Measurements from ENCODE around the gene CDT1.

Gene CDT1

DNA sequence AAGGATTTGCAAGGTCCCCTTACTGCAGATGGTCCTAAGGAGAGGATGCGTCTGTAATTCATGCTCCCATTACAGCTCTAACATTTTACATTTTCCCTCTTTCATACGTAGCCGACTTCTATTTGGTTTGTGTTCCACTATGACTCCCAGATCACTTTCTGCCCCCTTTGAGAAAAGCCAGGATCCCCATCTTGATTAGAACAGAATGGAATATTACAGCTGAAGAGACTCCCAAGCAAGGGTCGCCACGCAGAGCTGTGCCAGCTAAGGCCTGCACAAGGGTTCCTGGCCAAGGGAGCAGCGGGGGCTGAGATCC is 3.4 kb upstream of the CDT1 start:
- Histone ChIP-seq H3K27ac (ENCODE audit: low read depth, low read length) (no peak overlapping the region), H3K4me2 (ENCODE audit: low read depth, low read length, poor library complexity, severe bottlenecking) (no peak overlapping the region), H3K9ac (ENCODE audit: low read length) (no peak overlapping the region), H3K4me3 (ENCODE audit: insufficient read depth, low read length, poor library complexity, severe bottlenecking) (no peak overlapping the region), H3K36me3 (ENCODE audit: low read length) (no peaks in the 10 kb centered on the region), H3K79me2 (ENCODE audit: insufficient read depth, low read length) (peaks cover 12% of the 10 kb centered on the region), H3K9me3 (ENCODE audit: insufficient read depth, low read length) (no peaks in the 10 kb centered on the region), H3F3A (ENCODE audit: insufficient read depth) (peaks cover 13% of the 10 kb centered on the region), H2AFZ (ENCODE audit: low read depth, low read length, severe bottlenecking) (no peak overlapping the region), H4K20me1 (ENCODE audit: low read depth, low read length) (no peaks in the 10 kb centered on the region), H3K9me2 (replicated peaks; ENCODE audit: insufficient read depth, low read length) (no peaks in the 10 kb centered on the region), H3K27me3 (ENCODE audit: low read length) (no peaks in the 10 kb centered on the region)
- TF ChIP-seq, protein P1, sequence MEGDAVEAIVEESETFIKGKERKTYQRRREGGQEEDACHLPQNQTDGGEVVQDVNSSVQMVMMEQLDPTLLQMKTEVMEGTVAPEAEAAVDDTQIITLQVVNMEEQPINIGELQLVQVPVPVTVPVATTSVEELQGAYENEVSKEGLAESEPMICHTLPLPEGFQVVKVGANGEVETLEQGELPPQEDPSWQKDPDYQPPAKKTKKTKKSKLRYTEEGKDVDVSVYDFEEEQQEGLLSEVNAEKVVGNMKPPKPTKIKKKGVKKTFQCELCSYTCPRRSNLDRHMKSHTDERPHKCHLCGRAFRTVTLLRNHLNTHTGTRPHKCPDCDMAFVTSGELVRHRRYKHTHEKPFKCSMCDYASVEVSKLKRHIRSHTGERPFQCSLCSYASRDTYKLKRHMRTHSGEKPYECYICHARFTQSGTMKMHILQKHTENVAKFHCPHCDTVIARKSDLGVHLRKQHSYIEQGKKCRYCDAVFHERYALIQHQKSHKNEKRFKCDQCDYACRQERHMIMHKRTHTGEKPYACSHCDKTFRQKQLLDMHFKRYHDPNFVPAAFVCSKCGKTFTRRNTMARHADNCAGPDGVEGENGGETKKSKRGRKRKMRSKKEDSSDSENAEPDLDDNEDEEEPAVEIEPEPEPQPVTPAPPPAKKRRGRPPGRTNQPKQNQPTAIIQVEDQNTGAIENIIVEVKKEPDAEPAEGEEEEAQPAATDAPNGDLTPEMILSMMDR (IDR thresholded peaks at IDR 0.05; ENCODE audit: insufficient read depth, low read length, poor library complexity, severe bottlenecking): no peak
- no peak for TF ChIP-seq EZH2phosphoT487 (conservative IDR thresholded peaks at IDR 0.05; ENCODE audit: low read length)

DNA sequence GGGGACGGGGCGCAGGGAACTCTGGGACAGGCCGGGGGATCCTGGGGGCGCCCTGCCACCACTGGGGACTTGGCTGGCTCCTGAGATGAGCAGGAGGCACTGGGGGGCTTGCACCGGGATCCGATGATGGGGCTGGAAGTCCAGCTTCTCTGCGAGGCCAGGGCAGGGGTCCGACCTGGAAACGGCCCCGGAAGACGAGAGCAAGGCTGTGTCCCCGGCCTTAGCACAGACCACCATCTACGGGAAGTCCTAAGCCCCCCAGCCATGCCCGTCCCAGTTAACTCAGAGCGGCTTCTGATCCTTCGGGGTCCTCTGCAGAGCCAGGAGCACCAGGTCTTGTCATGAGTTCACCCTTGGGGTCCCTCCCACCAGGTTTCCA is 573 bp downstream of the CDT1 start:
- H3K79me2 ChIP-seq (ENCODE audit: insufficient read depth, low read length): peaks cover 18% of the 10 kb centered on the region
- H2AFZ ChIP-seq (ENCODE audit: low read depth, low read length, severe bottlenecking): no peak overlapping the region
- no peaks in the 10 kb centered on the region for H3K36me3 ChIP-seq (ENCODE audit: low read length)
- no peaks in the 10 kb centered on the region for H3K9me3 ChIP-seq (ENCODE audit: insufficient read depth, low read length)
- no peak for TF ChIP-seq EZH2phosphoT487 (conservative IDR thresholded peaks at IDR 0.05; ENCODE audit: low read length)
- TF ChIP-seq, protein P1 (IDR thresholded peaks at IDR 0.05; ENCODE audit: insufficient read depth, low read length, poor library complexity, severe bottlenecking): no peak
- peak overlapping the region; percentile 93 for H3K4me2 ChIP-seq (ENCODE audit: low read depth, low read length, poor library complexity, severe bottlenecking)
- H3K27ac ChIP-seq (ENCODE audit: low read depth, low read length): peak overlapping the region; percentile 90
- no peaks in the 10 kb centered on the region for H3K9me2 ChIP-seq (replicated peaks; ENCODE audit: insufficient read depth, low read length)
- no peaks in the 10 kb centered on the region for H4K20me1 ChIP-seq (ENCODE audit: low read depth, low read length)
- peak overlapping the region; percentile 97 for H3K4me3 ChIP-seq (ENCODE audit: insufficient read depth, low read length, poor library complexity, severe bottlenecking)
- H3K9ac ChIP-seq (ENCODE audit: low read length): peak overlapping the region; percentile 99
- peaks cover 26% of the 10 kb centered on the region for H3F3A ChIP-seq (ENCODE audit: insufficient read depth)
- no peaks in the 10 kb centered on the region for H3K27me3 ChIP-seq (ENCODE audit: low read length)

DNA sequence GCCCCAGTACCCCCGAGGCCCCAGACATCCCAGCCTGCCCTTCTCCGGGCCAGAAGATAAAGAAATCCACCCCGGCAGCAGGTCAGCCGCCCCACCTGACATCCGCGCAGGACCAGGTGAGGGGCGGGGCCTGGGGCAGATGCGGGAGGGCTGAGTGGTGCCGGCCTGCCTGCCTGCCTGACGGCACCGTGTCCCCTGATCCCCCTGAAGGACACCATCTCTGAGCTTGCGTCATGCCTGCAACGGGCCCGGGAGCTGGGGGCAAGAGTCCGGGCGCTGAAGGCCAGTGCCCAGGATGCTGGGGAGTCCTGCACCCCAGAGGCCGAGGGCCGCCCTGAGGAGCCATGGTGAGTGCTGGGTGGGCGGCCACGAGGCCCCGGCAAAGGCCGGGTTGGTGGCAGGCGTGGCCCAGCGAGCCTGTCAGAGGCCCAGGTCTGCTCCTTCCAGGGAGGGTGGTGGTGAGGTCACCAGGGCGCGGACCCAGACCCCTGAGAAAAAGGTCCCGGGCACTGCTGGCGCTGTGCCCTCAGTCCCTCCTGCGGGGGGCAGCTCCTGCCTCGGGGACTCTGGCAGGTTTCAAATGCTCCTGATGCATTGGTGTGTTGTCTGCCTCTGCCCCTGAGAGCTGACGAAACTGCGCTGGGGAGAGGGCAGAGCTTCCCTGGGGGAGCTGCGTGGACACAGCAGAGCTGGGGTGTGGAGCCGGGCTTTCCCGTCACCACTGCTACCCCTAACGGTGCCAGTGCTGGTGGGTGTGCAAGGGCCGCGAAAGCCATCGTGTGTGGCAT is 1.2 kb downstream of the CDT1 start:
- Histone ChIP-seq H3K4me3 (ENCODE audit: insufficient read depth, low read length, poor library complexity, severe bottlenecking) (peak overlapping the region; percentile 97), H3K9ac (ENCODE audit: low read length) (peak overlapping the region; percentile 99), H3K27me3 (ENCODE audit: low read length) (no peaks in the 10 kb centered on the region), H3K4me2 (ENCODE audit: low read depth, low read length, poor library complexity, severe bottlenecking) (peak overlapping the region; percentile 93), H3K27ac (ENCODE audit: low read depth, low read length) (peak overlapping the region; percentile 90), H2AFZ (ENCODE audit: low read depth, low read length, severe bottlenecking) (no peak overlapping the region), H3K79me2 (ENCODE audit: insufficient read depth, low read length) (peaks cover 18% of the 10 kb centered on the region), H3K9me3 (ENCODE audit: insufficient read depth, low read length) (no peaks in the 10 kb centered on the region), H3K36me3 (ENCODE audit: low read length) (no peaks in the 10 kb centered on the region), H4K20me1 (ENCODE audit: low read depth, low read length) (no peaks in the 10 kb centered on the region), H3K9me2 (replicated peaks; ENCODE audit: insufficient read depth, low read length) (no peaks in the 10 kb centered on the region), H3F3A (ENCODE audit: insufficient read depth) (peaks cover 32% of the 10 kb centered on the region)
- TF ChIP-seq, protein P1 (IDR thresholded peaks at IDR 0.05; ENCODE audit: insufficient read depth, low read length, poor library complexity, severe bottlenecking): no peak
- no peak for TF ChIP-seq EZH2phosphoT487 (conservative IDR thresholded peaks at IDR 0.05; ENCODE audit: low read length)
